GM12875 (cell line): ENCODE results near the gene SYT6.
A peak's percentile ranks its signal among the peaks of the same experiment; 100 is the strongest.

Source experiments
- H3K4me3 ChIP-seq: one replicate; pipeline ENCODE4 v1.5.1; 2011; ENCODE audit warnings: low read depth, low read length, control low read depth
- CTCF ChIP-seq: IDR thresholded peaks from 2 replicates; pipeline ENCODE4 v1.5.1; 2011; ENCODE audit warnings: low read depth, mild to moderate bottlenecking, control low read depth, inconsistent platforms, low read length, moderate library complexity, borderline replicate concordance; ENCODE audit not compliant: insufficient read depth

Gene SYT6

DNA sequence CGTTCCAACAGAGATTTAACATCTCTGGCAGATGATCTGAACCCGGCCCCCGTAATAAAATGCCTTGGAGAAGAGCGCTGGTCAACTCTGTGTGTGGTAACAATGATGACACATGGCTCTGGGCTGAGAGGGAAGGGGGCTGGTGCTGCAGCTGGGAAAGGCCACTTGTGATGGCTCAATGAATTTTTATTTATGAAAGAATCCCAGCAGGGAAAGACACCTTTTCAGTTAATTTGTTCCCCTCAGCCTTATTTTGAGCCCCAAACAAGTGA, 59.4 kb downstream of the SYT6 start:
- no peak overlapping the region for H3K4me3 ChIP-seq
- no peak for TF ChIP-seq CTCF

GRCh38 chr1:114093624-114094362, 59.9 kb downstream of the SYT6 start:
- peak; percentile 21; the same call in 1 of the 2 replicates for TF ChIP-seq CTCF
- H3K4me3 ChIP-seq = no peak overlapping the region

GRCh38 chr1:114092186-114093062, 61.2 kb downstream of the SYT6 start:
- H3K4me3 ChIP-seq = no peak overlapping the region
- TF ChIP-seq CTCF = no peak

GRCh38 chr1:114091711-114092110, 62.0 kb downstream of the SYT6 start:
- H3K4me3 ChIP-seq = no peak overlapping the region
- TF ChIP-seq CTCF = no peak

- no peak for TF ChIP-seq CTCF
- H3K4me3 ChIP-seq = no peak overlapping the region
Observed at GRCh38 chr1:114090738-114091505, 62.7 kb downstream of the SYT6 start.

GRCh38 chr1:114089502-114090138, 64.0 kb downstream of the SYT6 start:
- no peak for TF ChIP-seq CTCF
- no peak overlapping the region for H3K4me3 ChIP-seq
